Lung (tissue), 12 donors: Measurements from ENCODE around the gene CENPX. TPM values are rescaled to one million over a fixed set of nuclear protein-coding genes. Genes with fewer than 3 reads are reported as not detected.

Experiments used
- ATAC-seq: fragments of 200-7000 bp; cut with Tn5 transposase; one replicate; pipeline ENCODE4 v1.9.1; 2020; ENCODE audit warnings: moderate number of reproducible peaks; ENCODE audit not compliant: insufficient read depth, low FRiP score
- DNase-seq, 3 donors: peaks; one replicate each; pipeline ENCODE4 v3.0.0-alpha.2; 2013 to 2017
- H3K27ac ChIP-seq, 2 donors: one replicate each; pipeline ENCODE4 v1.5.1; 2013; ENCODE audit warnings: mild to moderate bottlenecking in 2 of 2, moderate library complexity in 2 of 2, control low read depth in 1 of 2, inconsistent platforms in 1 of 2, low read depth in 1 of 2, low read length in 1 of 2
- H3K27me3 ChIP-seq, 3 donors: one replicate each; pipeline ENCODE4 v1.5.1; 2013; ENCODE audit warnings: low read length in 2 of 3; ENCODE audit not compliant: control insufficient read depth in 3 of 3, insufficient read depth in 3 of 3
- H3K36me3 ChIP-seq, 4 donors: one replicate each; pipeline ENCODE4 v1.5.1; 2013; ENCODE audit warnings: low read length in 4 of 4, mild to moderate bottlenecking in 1 of 4, moderate library complexity in 1 of 4; ENCODE audit not compliant: control insufficient read depth in 4 of 4, insufficient read depth in 4 of 4
- H3K4me1 ChIP-seq, 5 donors: one replicate each; pipeline ENCODE4 v1.5.1; 2013; ENCODE audit warnings: low read length in 5 of 5, mild to moderate bottlenecking in 2 of 5, moderate library complexity in 1 of 5; ENCODE audit not compliant: control insufficient read depth in 5 of 5, insufficient read depth in 5 of 5
- H3K4me3 ChIP-seq: one replicate; pipeline ENCODE4 v1.5.1; 2013; ENCODE audit warnings: mild to moderate bottlenecking, control low read depth, moderate library complexity
- H3K9ac ChIP-seq, 2 donors: one replicate each; pipeline ENCODE4 v1.5.1; 2013; ENCODE audit warnings: low read length in 2 of 2, control low read depth in 1 of 2; ENCODE audit not compliant: insufficient read depth in 1 of 2
- H3K9me3 ChIP-seq, 4 donors: one replicate each; pipeline ENCODE4 v1.5.1; 2013; ENCODE audit warnings: low read length in 3 of 4, mild to moderate bottlenecking in 1 of 4, moderate library complexity in 1 of 4; ENCODE audit not compliant: control insufficient read depth in 4 of 4, insufficient read depth in 3 of 4
- CTCF ChIP-seq: IDR thresholded peaks from 2 replicates; pipeline ENCODE4 v1.5.1; 2012; ENCODE audit warnings: mild to moderate bottlenecking; ENCODE audit errors: control extremely low read depth, extremely low read depth
- WGBS, 2 donors: extraction: QIAGEN DNeasy Blood & Tissue Kit; methylation state at CpG; one replicate each; pipeline ENCODE4 v1.1.7; 2013; 5-methylcytosine and 5-hydroxymethylcytosine counted together
- polyA plus RNA-seq, 2 donors: library from polyadenylated mRNA; stranded (reverse); fragments of 200-250 nt; gene quantifications; one replicate each; pipeline ENCODE4 v1.2.1, GENCODE V29; 2013
- total RNA-seq, 2 donors: library from RNA; depleted of rRNA in 1 of 2; stranded (reverse); fragments of >200 nt in 1 of 2; gene quantifications; one replicate each; pipeline ENCODE4 v1.2.1, GENCODE V29; 2014 to 2021
- donor health status: control.
- donor health status: control.
- donor health status: Bipolar disorder and iron deficiency.
- donor health status: healthy.
- donor health status: DM: yes; HTN: yes; CAD: no.

CENPX gene
- total and polyA plus RNA-seq, 4 donors = 21.5 to 121 (median 101) TPM

GRCh38 chr17:82031885-82032627 lies 9.4 kb upstream of the CENPX start:
- H3K9me3 ChIP-seq = no peaks in the 10 kb centered on the region
- H3K4me3 ChIP-seq = no peak overlapping the region
- no peak overlapping the region for H3K9ac ChIP-seq
- DNase-seq (no peak), ATAC-seq (no peak)
- no peaks in the 10 kb centered on the region for H3K27me3 ChIP-seq
- H3K27ac ChIP-seq = no peak overlapping the region
- H3K36me3 ChIP-seq = peaks cover 0 to 4% (median 2%) of the 10 kb centered on the region in 4 donors
- peaks cover 0 to 24% (median 9%) of the 10 kb centered on the region in 5 donors for H3K4me1 ChIP-seq
- 12 to 16% methylated on average over 26 to 59 of the region's 59 CpGs for WGBS, 2 donors
- no peak for TF ChIP-seq CTCF

- DNase-seq (peak in 2 of 3 donors; percentile 47 to 68), ATAC-seq (no peak)
- no peak for TF ChIP-seq CTCF
- H3K27me3 ChIP-seq = no peaks in the 10 kb centered on the region
- WGBS, 2 donors = 0 to 1% methylated on average over 37 to 96 of the region's 96 CpGs
- H3K36me3 ChIP-seq = peaks cover 0 to 4% (median 2%) of the 10 kb centered on the region in 4 donors
- peak within 1 kb of the TSS; percentile 30 for H3K4me3 ChIP-seq
- H3K9ac ChIP-seq = no peak within 1 kb of the TSS
- H3K27ac ChIP-seq = no peak within 1 kb of the TSS
- H3K9me3 ChIP-seq = no peaks in the 10 kb centered on the region
- peaks cover 0 to 17% (median 4%) of the 10 kb centered on the region in 5 donors for H3K4me1 ChIP-seq
These were observed 8.7 kb upstream of the CENPX start, which contains the start of gene RAC3 for GRCh38 chr17:82031303-82031884. TSS of gene RAC3 (plus strand) at chr17:82031678. CDS start at chr17:82031762, 84 bp downstream.

- TF ChIP-seq CTCF = peak; percentile 98
- peak overlapping the region; percentile 30 for H3K4me3 ChIP-seq
- H3K4me1 ChIP-seq = peaks cover 0 to 15% (median 0%) of the 10 kb centered on the region in 5 donors
- no peaks in the 10 kb centered on the region for H3K27me3 ChIP-seq
- peak; percentile 75 to 87 (median 84) for DNase-seq
- H3K9ac ChIP-seq = no peak overlapping the region
- ATAC-seq = peak; percentile 87
- 1% methylated on average over 82 to 94 of the region's 94 CpGs for WGBS, 2 donors
- no peak overlapping the region for H3K27ac ChIP-seq
- peaks cover 0 to 4% (median 2%) of the 10 kb centered on the region in 4 donors for H3K36me3 ChIP-seq
- no peaks in the 10 kb centered on the region for H3K9me3 ChIP-seq
These were observed 8.0 kb upstream of the CENPX start for GRCh38 chr17:82030470-82031302.
